ENCODE measurements around the gene OR1J2. TPM values are rescaled to one million over a fixed set of nuclear protein-coding genes. Genes with fewer than 3 reads are reported as not detected.

Gene OR1J2
- total RNA-seq, 1 experiment from 2014 or later: not detected

DNA sequence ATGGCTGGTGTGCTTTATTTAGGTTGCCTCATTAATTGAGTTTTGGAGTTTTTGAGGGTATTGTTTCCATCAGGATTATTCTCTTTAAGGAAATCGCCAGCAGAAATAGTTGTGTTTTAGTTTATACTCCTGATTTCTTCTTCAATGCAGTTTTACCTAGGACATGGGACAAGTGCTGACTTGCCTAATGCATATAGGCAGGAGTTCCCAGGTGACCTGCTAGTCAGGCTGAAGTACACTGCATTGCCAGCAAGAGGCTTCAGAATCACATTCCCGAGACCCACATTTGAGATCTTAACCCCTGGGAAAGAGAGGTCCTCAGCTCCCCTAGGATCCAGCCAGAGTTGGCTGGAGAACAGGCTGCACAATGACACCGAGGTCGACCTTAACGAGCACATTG is 40.8 kb downstream of the OR1J2 start:
- DNase-seq (ENCODE audit: low read depth): no peak

DNA sequence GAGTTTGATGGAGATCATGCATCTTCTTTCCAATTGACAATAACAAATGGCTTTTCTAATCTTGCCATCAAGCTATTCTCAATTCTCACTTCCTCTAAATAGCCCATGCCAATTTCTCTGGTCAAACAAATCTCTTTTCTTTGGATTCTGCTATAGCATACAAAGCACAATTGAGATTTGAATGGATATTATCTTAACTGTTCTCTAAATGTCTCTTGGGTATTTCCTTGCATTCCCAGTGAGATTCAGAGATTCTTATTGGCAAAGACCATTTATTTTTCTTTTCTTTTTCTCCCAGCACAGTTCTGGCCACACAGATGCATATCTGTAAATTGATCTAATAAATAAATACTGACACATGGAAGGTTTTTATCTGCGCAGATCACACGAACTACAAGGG is 42.2 kb downstream of the OR1J2 start, which contains the start of gene OR1N2:
OR1N2 (plus strand) TSS at position 301 of the 400 bp plus-strand sequence. CDS start 100 bp downstream, outside the sequence.
- DNase-seq (ENCODE audit: low read depth): no peak

Other genes starting within 250 kb of the OR1J2 start
- 10.2 and 12.5 TPM in 2 replicates for gene RBM18, start 246.0 kb upstream of the OR1J2 start, total RNA-seq (2014; rRNA removed; shearing (Covaris generic))
- 23.4 and 28.6 TPM in 2 replicates for gene MRRF, start 245.9 kb upstream of the OR1J2 start, total RNA-seq (2014; rRNA removed; shearing (Covaris generic))
- gene PTGS1, start 139.8 kb upstream of the OR1J2 start, total RNA-seq (2014; rRNA removed; shearing (Covaris generic)): 10.1 and 11.5 TPM in 2 replicates
- not detected in 2 replicates for gene OR1J1, start 32.9 kb upstream of the OR1J2 start, total RNA-seq (2014; rRNA removed; shearing (Covaris generic))
- not detected in 2 replicates for gene OR1J4, start 8.3 kb downstream of the OR1J2 start, total RNA-seq (2014; rRNA removed; shearing (Covaris generic))
- gene OR1N1, start 16.5 kb downstream of the OR1J2 start, total RNA-seq (2014; rRNA removed; shearing (Covaris generic)): not detected in 2 replicates
- gene OR1N2, start 42.3 kb downstream of the OR1J2 start, total RNA-seq (2014; rRNA removed; shearing (Covaris generic)): not detected in 2 replicates
- gene OR1L8, start 72.6 kb downstream of the OR1J2 start, total RNA-seq (2014; rRNA removed; shearing (Covaris generic)): not detected in 2 replicates
- gene OR1Q1, start 103.9 kb downstream of the OR1J2 start, total RNA-seq (2014; rRNA removed; shearing (Covaris generic)): not detected in 2 replicates
- gene OR1B1, start 146.8 kb downstream of the OR1J2 start, total RNA-seq (2014; rRNA removed; shearing (Covaris generic)): not detected in 2 replicates
- gene OR1L1, start 150.9 kb downstream of the OR1J2 start, total RNA-seq (2014; rRNA removed; shearing (Covaris generic)): not detected in 2 replicates
- not detected in 2 replicates for gene OR1L3, start 164.3 kb downstream of the OR1J2 start, total RNA-seq (2014; rRNA removed; shearing (Covaris generic))
- gene OR1L4, start 213.2 kb downstream of the OR1J2 start, total RNA-seq (2014; rRNA removed; shearing (Covaris generic)): not detected in 2 replicates
- not detected in 2 replicates for gene OR1L6, start 231.5 kb downstream of the OR1J2 start, total RNA-seq (2014; rRNA removed; shearing (Covaris generic))